ENCODE measurements around the gene TPGS1.

The TPGS1 gene

DNA sequence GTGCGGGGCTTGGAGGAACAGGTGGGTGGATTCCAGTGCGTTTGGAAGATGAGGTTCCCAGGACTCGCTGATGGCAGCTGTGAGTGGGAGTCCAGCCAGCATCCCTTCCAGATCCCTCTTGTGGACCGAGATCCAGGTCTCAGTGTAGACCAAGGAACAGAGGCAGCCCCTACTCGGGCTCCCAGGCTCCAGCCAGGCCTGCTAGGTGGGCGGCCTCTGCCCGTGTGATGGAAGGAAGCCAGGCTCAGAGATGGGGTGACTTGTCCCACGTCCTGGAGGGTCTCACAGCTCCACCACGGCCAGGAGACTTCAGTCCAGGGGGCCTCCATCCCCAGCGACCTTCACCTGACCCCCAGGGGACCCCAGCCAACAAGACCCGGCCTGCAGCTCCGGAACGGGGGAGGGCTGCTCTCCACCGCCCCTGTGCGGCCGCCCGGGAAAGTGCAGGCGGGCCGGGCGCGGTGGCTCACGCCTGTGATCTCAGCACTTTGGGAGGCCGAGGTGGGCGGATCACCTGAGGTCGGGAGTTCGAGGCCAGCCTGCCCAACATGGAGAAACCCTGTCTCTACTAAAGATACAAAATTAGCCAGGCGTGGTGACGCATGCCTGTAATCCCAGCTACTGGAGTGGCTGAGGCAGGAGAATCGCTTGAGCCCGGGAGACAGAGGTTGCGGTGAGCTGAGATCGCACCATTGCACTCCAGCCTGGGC is 11.7 kb upstream of the TPGS1 start:
- no peak for DNase-seq (ENCODE audit: low read depth in 2 of 2)

GRCh38 chr19:496112-496665 is 11.1 kb upstream of the TPGS1 start, which contains the start of gene MADCAM1:
Gene MADCAM1 (plus strand): TSS chr19:496486. CDS start chr19:496500, 14 bp downstream.
- DNase-seq (ENCODE audit: low read depth in 2 of 2), result no peak

DNA sequence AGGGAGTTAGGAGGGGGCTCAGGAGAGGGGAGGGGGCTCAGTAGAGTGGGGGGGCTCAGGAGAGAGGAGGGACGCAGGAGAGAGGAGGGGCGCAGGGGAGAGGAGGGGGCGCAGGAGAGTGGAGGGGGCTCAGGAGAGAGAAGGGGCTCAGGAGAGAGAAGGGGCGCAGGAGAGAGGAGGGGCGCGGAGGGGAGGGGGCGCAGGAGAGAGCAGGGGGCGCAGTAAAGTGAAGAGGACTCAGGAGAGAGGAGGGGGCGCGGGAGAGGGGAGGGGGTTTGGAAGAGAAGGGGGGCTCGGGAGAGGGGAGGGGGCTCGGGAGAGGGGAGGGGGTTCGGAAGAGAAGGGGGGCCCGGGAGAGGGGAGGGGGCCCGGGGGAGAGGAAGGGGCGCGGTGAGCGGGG is 10.3 kb upstream of the TPGS1 start:
- no peak for DNase-seq (ENCODE audit: low read depth in 2 of 2)

DNA sequence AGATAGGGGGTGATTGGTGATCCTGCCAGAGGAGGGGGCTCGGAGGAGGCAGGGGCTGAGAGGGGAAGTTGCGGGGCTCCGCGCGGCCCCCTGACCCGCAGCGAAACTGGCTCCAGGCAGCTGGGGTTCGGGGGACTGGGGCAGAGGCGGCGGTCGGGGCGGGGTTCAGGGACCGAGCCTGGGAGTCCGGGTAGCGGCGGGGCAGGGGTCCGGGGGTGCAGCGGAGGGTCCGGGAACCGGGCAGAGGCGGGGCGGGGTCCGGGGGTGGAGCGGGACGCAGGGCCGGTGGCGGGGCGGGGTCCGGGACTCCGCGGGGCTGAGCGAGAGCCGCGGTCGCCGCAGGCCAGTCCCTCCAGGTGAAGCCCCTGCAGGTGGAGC is 9.8 kb upstream of the TPGS1 start:
- no peak for DNase-seq (ENCODE audit: low read depth in 2 of 2)

GRCh38 chr19:497869-498510 is 9.3 kb upstream of the TPGS1 start:
- no peak for DNase-seq (ENCODE audit: low read depth in 2 of 2)

- DNase-seq (ENCODE audit: low read depth in 2 of 2), result no peak
Observed at GRCh38 chr19:498511-498891, 8.8 kb upstream of the TPGS1 start.

DNA sequence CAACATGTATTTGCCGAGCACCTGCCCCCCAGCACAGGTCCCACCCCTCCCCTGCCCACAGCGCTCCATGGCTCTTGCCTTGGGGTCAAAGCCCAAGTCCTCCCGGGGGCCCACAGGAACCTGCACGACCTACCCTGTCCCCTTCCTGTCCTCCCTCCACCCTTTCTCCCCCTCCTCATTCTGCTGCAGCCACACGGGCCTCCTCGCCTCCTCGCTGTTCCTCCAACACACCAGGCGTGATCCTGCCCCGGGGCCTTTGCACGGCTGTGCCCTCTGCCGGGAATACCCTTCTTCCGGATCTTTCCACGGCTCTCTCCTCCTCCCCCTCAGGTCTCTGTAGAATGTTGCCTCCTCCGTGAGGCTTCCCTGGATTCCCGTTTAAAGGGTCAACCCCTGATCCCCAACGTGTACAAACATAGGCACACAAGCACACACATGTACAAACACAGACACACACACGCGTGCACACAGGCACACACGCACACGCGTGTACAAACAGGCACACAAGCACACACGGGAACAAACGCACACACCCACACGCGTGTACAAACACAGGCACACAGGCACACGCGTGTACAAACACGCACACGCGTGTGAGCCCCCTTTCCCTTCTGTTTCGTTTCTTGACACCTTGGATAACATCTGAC is 8.2 kb upstream of the TPGS1 start:
- no peak for DNase-seq (ENCODE audit: low read depth in 2 of 2)

GRCh38 chr19:501646-502045 is 5.7 kb upstream of the TPGS1 start:
- DNase-seq (ENCODE audit: low read depth in 2 of 2), result no peak

DNA sequence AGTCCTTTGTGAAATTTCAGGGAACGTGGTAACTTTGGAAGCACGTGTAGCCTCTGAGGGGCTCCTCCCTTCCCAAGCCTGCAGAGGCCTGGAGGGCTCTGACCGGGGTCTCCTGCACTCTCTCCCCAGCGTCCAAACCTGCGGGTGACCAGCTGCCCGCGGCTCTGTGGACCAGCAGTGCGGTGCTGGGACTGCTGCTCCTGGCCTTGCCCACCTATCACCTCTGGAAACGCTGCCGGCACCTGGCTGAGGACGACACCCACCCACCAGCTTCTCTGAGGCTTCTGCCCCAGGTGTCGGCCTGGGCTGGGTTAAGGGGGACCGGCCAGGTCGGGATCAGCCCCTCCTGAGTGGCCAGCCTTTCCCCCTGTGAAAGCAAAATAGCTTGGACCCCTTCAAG is 2.7 kb upstream of the TPGS1 start:
- DNase-seq (ENCODE audit: low read depth in 2 of 2), result no peak

DNA sequence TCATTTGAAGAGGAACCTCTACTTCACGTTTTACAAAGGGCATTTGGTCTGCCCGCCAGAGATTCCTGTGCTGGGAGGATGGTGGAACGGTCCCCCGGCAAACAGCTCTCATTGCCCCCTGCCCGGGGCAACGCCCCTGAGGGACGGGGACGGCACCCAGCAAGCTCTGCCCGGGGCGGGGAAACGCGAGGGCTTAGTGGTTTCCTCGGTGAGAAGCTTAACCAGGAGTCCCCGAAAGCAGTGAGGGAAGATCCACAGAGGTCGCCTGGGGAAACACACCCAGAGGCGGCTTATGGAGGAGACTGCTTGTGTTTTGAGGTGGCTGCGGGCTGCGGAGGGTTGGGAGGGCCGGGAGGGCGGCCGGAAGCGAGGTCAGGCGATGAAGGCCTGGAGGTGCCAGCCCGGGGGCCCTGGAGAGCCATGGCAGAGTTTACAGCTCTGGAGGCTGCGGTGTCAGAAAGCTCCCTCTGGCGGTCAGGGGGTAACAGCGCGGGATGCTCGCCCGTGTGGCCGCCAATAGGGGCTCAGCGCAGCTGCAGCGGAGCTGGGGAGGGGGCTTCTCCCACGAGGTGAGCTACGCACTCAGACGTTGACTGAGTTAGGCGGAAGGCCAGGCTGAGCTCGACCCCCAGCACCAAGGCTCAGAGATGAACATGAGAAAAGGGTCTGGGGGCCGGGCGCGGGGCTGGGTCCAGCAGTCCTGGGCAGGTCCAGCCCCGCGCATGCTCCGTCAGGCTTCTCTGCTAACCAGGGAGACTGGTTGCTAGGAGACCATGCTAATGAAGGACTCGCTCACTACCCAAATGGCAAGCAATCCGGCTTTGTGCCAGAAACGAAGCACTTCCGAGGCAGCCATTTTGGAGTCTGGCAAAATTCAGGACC is 652 bp upstream of the TPGS1 start:
- peak; percentile 84 to 89 for DNase-seq (ENCODE audit: low read depth in 2 of 2)

- DNase-seq (ENCODE audit: low read depth in 2 of 2), result no peak
Observed at GRCh38 chr19:508204-509150, 1.2 kb downstream of the TPGS1 start.

DNA sequence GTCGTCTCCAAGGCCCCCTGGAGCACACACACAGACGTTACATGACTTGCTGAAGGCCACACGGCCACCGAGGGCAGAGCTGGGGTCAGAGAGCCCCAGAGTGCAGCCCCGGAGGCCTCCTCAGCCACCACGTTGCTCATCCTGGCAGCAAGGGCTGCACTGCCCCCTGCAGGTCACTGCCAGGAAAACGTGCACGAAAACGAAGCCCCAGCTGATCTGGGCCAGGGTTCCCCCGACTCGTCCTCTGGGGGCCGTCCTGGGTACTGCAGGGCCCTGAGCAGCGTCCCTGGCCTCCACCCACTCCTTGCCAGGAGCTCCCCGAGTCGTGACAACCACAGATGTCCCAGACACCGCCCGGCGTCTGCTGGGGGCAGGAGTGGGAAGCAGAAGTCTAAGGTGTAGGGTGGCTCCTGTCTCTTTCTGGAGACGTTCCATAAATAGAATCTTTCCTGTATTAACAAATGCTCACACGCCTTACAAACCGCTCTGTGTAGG is 3.4 kb downstream of the TPGS1 start:
- peak; percentile 75 to 84 for DNase-seq (ENCODE audit: low read depth in 2 of 2)

DNA sequence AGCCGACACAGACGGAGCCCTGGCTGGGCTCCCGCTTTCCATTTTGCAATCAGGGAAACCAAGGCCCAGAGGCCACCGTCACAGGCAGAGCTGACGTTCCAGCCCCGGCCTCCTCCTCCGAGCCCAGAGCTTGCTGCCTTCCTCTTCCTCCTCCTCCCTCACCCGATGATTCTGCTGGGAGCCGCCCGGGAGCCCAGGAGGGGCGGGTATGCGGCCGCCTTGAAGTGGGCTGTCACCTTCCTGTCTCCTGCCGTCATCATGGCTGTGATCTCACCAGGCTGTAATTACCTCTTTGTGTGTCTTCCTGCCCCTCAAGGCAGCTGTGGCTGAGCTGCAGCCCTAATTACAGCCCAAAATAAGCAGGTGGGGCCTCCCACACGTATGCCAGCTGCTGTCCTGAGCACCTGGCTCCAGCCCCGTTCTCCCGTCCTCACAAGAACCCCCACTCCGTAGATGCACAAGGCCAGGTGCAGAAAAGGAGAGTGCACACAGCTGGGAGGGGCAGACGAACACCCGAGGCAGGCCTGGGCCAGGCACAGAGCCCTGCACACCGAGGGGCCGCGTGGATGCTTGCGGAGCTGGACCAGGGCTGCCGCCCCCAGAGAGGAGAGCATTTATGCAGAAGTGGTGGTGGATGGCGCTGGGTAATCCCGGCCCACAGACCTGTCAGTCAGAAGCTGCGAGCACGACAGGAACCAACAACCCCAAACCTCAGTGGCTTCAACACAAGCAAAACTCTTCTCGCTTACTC is 4.0 kb downstream of the TPGS1 start:
- DNase-seq (ENCODE audit: low read depth in 2 of 2), result peak; percentile 68 to 74

DNA sequence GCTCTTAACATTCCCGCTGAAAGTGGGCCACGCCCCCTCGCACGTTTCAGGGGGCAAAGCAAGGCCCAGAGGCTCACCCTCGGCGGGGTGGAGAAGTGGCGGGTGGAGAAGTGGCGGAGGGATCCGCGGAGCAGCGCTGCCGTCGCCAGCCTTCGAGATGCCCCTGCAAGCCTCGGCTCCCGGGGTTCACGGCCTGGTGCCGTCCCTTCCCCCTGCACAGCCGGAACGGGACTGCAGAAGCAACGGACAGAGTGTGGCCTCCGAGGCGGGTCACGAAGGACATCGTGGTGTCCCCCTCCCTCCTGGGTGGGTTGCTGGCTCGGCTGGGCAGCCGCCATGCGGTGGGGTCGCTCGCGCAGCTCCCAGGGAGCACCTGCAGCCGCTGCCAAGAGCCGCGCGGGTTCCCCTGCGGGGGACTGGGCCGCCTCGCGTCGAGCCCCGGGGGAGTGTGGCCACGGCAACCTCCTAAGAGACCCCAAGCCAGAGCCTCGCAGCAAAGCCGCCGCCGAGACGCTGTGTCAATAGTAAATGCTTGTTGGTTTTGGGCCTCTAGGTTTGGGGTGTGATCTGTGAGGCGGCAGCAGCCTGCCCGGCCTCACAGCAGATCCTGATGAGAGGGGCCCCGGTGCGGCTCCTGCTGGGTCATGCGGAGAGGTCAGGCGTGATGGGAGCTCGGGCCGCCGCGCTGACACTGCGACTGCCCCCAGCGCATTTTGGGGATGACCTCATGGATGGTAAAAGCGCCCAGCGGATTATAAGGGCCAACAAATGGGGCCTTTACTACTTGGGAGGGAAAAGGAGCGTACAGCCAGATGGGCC is 5.5 kb downstream of the TPGS1 start:
- no peak for DNase-seq (ENCODE audit: low read depth in 2 of 2)

DNA sequence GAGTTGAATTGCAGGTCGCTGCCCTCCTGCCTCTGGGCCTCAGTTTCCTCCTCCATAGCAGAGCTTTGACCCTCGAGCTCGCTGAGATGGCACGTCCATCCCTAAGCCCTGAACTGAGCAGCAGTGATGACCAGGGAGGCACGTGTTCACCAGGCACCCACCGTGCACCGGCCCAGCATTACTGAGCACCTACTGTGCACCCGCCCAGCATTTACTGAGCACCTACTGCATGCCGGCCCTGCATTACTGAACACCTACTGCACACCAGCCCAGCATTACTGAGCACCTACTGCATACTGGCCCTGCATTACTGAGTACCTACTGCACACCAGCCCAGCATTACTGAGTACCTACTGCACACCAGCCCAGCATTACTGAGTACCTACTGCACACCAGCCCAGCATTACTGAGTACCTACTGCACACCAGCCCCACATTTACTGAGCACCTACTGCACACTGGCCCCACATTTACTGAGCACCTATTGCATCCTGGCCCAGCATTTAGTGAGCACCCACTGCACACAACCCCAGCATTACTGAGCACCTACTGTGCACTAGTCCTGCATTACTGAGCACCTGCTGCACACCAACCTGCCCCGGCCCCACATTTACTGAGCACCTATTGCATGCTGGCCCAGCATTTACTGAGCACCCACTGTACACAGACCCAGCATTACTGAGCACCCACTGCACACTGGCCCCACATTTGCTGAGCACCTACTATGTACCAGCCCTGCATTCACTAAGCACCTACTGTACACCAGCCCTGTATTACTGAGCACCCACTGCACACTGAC is 6.3 kb downstream of the TPGS1 start:
- no peak for DNase-seq (ENCODE audit: low read depth in 2 of 2)

DNA sequence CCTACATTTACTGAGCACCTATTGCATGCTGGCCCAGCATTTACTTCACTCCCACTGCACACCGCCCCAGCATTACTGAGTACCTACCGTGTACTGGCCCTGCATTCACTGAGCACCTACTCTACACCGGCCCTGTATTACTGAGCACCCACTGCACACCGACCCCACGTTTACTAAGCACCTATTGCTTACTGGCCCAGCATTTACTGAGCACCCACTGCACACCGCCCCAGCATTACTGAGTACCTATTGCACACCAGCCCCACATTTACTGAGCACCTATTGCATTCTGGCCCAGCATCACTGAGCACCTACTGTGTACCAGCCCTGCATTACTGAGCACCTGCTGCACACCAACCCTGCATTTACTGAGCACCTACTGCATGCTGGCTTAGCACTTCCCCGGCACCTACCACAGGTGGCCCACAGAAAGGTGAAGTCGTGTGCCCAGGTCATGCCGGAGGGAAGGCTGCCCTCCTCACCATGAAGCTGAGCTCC is 6.9 kb downstream of the TPGS1 start:
- no peak for DNase-seq (ENCODE audit: low read depth in 2 of 2)

GRCh38 chr19:517721-518597 is 10.7 kb downstream of the TPGS1 start:
- DNase-seq (ENCODE audit: low read depth in 2 of 2), result no peak
